NT2/D1 (cell line): ENCODE data around the gene CDH24.
A peak's percentile ranks its signal among the peaks of the same experiment; 100 is the strongest.

Experiments
- DNase-seq: peaks from one replicate; pipeline ENCODE4 v3.0.0-alpha.2; 2011; ENCODE audit warnings: low read depth, low spot score
- H3K27me3 ChIP-seq: 2 replicates; pipeline ENCODE4 v1.6.0; 2011; ENCODE audit warnings: mild to moderate bottlenecking; ENCODE audit not compliant: insufficient read length, insufficient read depth
- H3K36me3 ChIP-seq: 2 replicates; pipeline ENCODE4 v1.6.1; 2011; ENCODE audit warnings: mild to moderate bottlenecking, low read length, mixed read lengths; ENCODE audit not compliant: insufficient read depth, insufficient read length
- H3K4me1 ChIP-seq: 2 replicates; pipeline ENCODE4 v1.5.1; 2011; ENCODE audit not compliant: insufficient read depth, insufficient read length
- H3K4me3 ChIP-seq: 2 replicates; pipeline ENCODE4 v1.5.1; 2011; ENCODE audit warnings: low read depth; ENCODE audit not compliant: insufficient read length
- H3K9ac ChIP-seq: 2 replicates; pipeline ENCODE4 v1.6.0; 2011; ENCODE audit warnings: low read depth; ENCODE audit not compliant: insufficient read length
- H3K9me3 ChIP-seq: 2 replicates; pipeline ENCODE4 v1.5.1; 2011; ENCODE audit warnings: mild to moderate bottlenecking, low read length; ENCODE audit not compliant: insufficient read depth
- SUZ12 ChIP-seq: IDR thresholded peaks from 2 replicates; pipeline ENCODE4 v1.6.1; 2011; ENCODE audit not compliant: insufficient read length, insufficient read depth; ENCODE audit errors: extremely low read depth
- YY1 ChIP-seq: IDR thresholded peaks from 2 replicates; pipeline ENCODE4 v1.6.1; 2011; ENCODE audit not compliant: insufficient read length, insufficient read depth
- ZNF274 ChIP-seq: IDR thresholded peaks from 2 replicates; pipeline ENCODE4 v1.6.1; 2011; ENCODE audit warnings: mild to moderate bottlenecking, low read depth, low read length

Gene CDH24

GRCh38 chr14:23094666-23095195 lies 37.4 kb upstream of the CDH24 start, which contains the start of gene ACIN1:
Gene ACIN1 (minus strand): TSS chr14:23095136. CDS start chr14:23095112, 24 bp downstream.
- H3K36me3 ChIP-seq: peaks cover 58% of the 10 kb centered on the region
- peak; percentile 80 for DNase-seq

GRCh38 chr14:23093991-23094665 lies 36.8 kb upstream of the CDH24 start:
- Histone ChIP-seq H3K4me3 (peak overlapping the region; percentile 94), H3K27me3 (no peaks in the 10 kb centered on the region), H3K36me3 (peaks cover 62% of the 10 kb centered on the region), H3K4me1 (no peaks in the 10 kb centered on the region), H3K9ac (peak overlapping the region; percentile 99), H3K9me3 (no peaks in the 10 kb centered on the region)
- no peak for DNase-seq
- TF ChIP-seq ZNF274 (no peak), SUZ12 (no peak), YY1 (no peak)

More at GRCh38 chr14:23094666-23095195, 37.4 kb upstream of the CDH24 start, which contains the start of gene ACIN1:
- no peaks in the 10 kb centered on the region for H3K27me3 ChIP-seq
- H3K4me3 ChIP-seq: peak within 1 kb of the TSS; percentile 94
- TF ChIP-seq YY1 (peak; percentile 73), SUZ12 (no peak), ZNF274 (no peak)
- no peaks in the 10 kb centered on the region for H3K4me1 ChIP-seq
- H3K9ac ChIP-seq: peak within 1 kb of the TSS; percentile 99
- H3K9me3 ChIP-seq: no peaks in the 10 kb centered on the region

GRCh38 chr14:23093526-23093925 lies 36.2 kb upstream of the CDH24 start:
- no peak for DNase-seq
- Histone ChIP-seq H3K9me3 (no peaks in the 10 kb centered on the region), H3K9ac (peak overlapping the region; percentile 99), H3K4me3 (peak overlapping the region; percentile 94), H3K36me3 (peaks cover 60% of the 10 kb centered on the region), H3K4me1 (no peaks in the 10 kb centered on the region), H3K27me3 (no peaks in the 10 kb centered on the region)
- no peak for TF ChIP-seq YY1
- TF ChIP-seq ZNF274: no peak

- no peaks in the 10 kb centered on the region for H3K27me3 ChIP-seq
- no peak for DNase-seq
- no peak overlapping the region for H3K9ac ChIP-seq
- no peaks in the 10 kb centered on the region for H3K9me3 ChIP-seq
- H3K4me1 ChIP-seq: no peaks in the 10 kb centered on the region
- H3K4me3 ChIP-seq: no peak overlapping the region
- TF ChIP-seq SUZ12 (no peak), ZNF274 (no peak), YY1 (no peak)
- H3K36me3 ChIP-seq: peaks cover 59% of the 10 kb centered on the region
These were observed 35.8 kb upstream of the CDH24 start for GRCh38 chr14:23093104-23093503.

- no peak overlapping the region for H3K9ac ChIP-seq
- H3K36me3 ChIP-seq: peaks cover 58% of the 10 kb centered on the region
- TF ChIP-seq YY1 (no peak), SUZ12 (no peak), ZNF274 (no peak)
- no peaks in the 10 kb centered on the region for H3K27me3 ChIP-seq
- no peaks in the 10 kb centered on the region for H3K9me3 ChIP-seq
- H3K4me3 ChIP-seq: no peak overlapping the region
- DNase-seq: no peak
- H3K4me1 ChIP-seq: no peaks in the 10 kb centered on the region
These were observed 34.2 kb upstream of the CDH24 start for GRCh38 chr14:23091294-23092225.

GRCh38 chr14:23090254-23090636 lies 32.9 kb upstream of the CDH24 start:
- no peak for DNase-seq
- Histone ChIP-seq H3K9me3 (no peaks in the 10 kb centered on the region), H3K4me3 (no peak overlapping the region), H3K9ac (no peak overlapping the region), H3K36me3 (peaks cover 69% of the 10 kb centered on the region), H3K4me1 (no peaks in the 10 kb centered on the region), H3K27me3 (no peaks in the 10 kb centered on the region)
- TF ChIP-seq YY1: no peak
- no peak for TF ChIP-seq SUZ12
- no peak for TF ChIP-seq ZNF274
